K562 (cell line): Measurements from ENCODE around the gene SUSD3. TPM values are rescaled to one million over a fixed set of nuclear protein-coding genes. Genes with fewer than 3 reads are reported as not detected.

ENCODE experiments used
- BCOR ChIP-seq: fragments of 450-650 bp; IDR thresholded peaks from 2 replicates; pipeline ENCODE4 v1.6.1; 2016
- BMI1 ChIP-seq: fragments of 150-350 bp; IDR thresholded peaks from 2 replicates; pipeline ENCODE4 v1.6.1; 2014; ENCODE audit warnings: low read length
- BRD9 ChIP-seq: fragments of 450-650 bp; IDR thresholded peaks from 2 replicates; pipeline ENCODE4 v1.6.1; 2018; ENCODE audit warnings: low read depth; ENCODE audit not compliant: partially characterized antibody
- DACH1 ChIP-seq: fragments of 450-650 bp; IDR thresholded peaks from 2 replicates; pipeline ENCODE4 v1.6.1; 2018; ENCODE audit not compliant: partially characterized antibody
- FUS ChIP-seq: fragments of 200-400 bp; formaldehyde crosslinking; optimal IDR thresholded peaks from 2 replicates; pipeline ENCODE3; 2017; ENCODE audit warnings: low read depth, low read length
- HNRNPLL ChIP-seq: fragments of 200-400 bp; formaldehyde crosslinking; IDR thresholded peaks from 2 replicates; pipeline ENCODE4 v1.6.1; 2017; ENCODE audit warnings: low read length, low read depth, mild to moderate bottlenecking; ENCODE audit not compliant: poor library complexity, severe bottlenecking
- MCM2 ChIP-seq: fragments of 450-650 bp; IDR thresholded peaks from 2 replicates; pipeline ENCODE4 v1.6.1; 2017; ENCODE audit warnings: low read depth, mild to moderate bottlenecking
- MYBL2 ChIP-seq, 2 experiments: fragments of 450-650 bp in 1 of 2; sonication (generic) in 1 of 2; formaldehyde crosslinking in 1 of 2; IDR thresholded peaks; 2 replicates each; pipeline versions ENCODE4 v1.6.1 to v1.8.1; 2017 to 2022; ENCODE audit warnings: borderline replicate concordance in 1 of 2, inconsistent platforms in 1 of 2, low read depth in 1 of 2, mild to moderate bottlenecking in 1 of 2, missing genetic modification reagents in 1 of 2, moderate library complexity in 1 of 2
- NR2C2 ChIP-seq, 2 experiments: fragments of 200-800 bp in 1 of 2; sonication (Bioruptor generic) in 1 of 2; sonication (generic) in 1 of 2; formaldehyde crosslinking in 1 of 2; IDR thresholded peaks; 2 replicates each; pipeline versions ENCODE4 v1.6.1 to v1.8.0; 2016 to 2022; ENCODE audit warnings: mild to moderate bottlenecking in 1 of 2, missing compliant biosample characterization in 1 of 2, missing genetic modification characterization in 1 of 2, missing genetic modification reagents in 1 of 2
- SP2 ChIP-seq: IDR thresholded peaks from 2 replicates; pipeline ENCODE4 v1.6.1; 2011; ENCODE audit warnings: mild to moderate bottlenecking, low read depth, low read length, moderate library complexity; ENCODE audit not compliant: poor library complexity, severe bottlenecking; ENCODE audit errors: extremely low read depth
- ZFP1 ChIP-seq: fragments of 450-650 bp; formaldehyde crosslinking; IDR thresholded peaks from 2 replicates; pipeline ENCODE4 v1.4.0; 2020; ENCODE audit warnings: mild to moderate bottlenecking, mixed read lengths
- ZNF146 ChIP-seq: IDR thresholded peaks from one replicate; pipeline ENCODE4 v1.6.1; 2018; ENCODE audit warnings: missing compliant biosample characterization; ENCODE audit not compliant: unreplicated experiment
- polyA plus RNA-seq, 8 experiments: library from polyadenylated mRNA; depleted of rRNA in 4 of 8; stranded (reverse) in 5 of 8; unstranded in 3 of 8; fragments of >200 nt; fragmentation: Nextera tagmentation in 2 of 8; fragmentation: Illumina TruSeq in 1 of 8; extraction: Ambion mirVana in 2 of 8; extraction: Trizol in 1 of 8; gene quantifications; 2 replicates each; pipeline versions ENCODE4 v1.2.1 to v1.2.3, GENCODE V29; 2011 to 2014; ENCODE audit warnings: inconsistent platforms in 1 of 8, missing spikeins in 1 of 8
- total RNA-seq, 7 experiments: library from RNA; depleted of rRNA in 6 of 7; stranded (reverse); fragments of >200 nt in 6 of 7; fragmentation: Illumina TruSeq in 2 of 7; extraction: Trizol in 2 of 7; gene quantifications; 2 replicates each; pipeline versions ENCODE4 v1.2.1 to v1.2.3, GENCODE V29; 2011 to 2021; ENCODE audit warnings: low replicate concordance in 1 of 7
- TF ChIP-seq, protein P1 (sequence below): fragments of 450-650 bp; IDR thresholded peaks from 2 replicates; pipeline ENCODE4 v1.6.1; 2016; ENCODE audit warnings: low read depth, mild to moderate bottlenecking, moderate library complexity
- TF ChIP-seq, protein P2 (sequence below): fragments of 250-450 bp; sonication (Bioruptor Pico); IDR thresholded peaks from 2 replicates; pipeline ENCODE4 v1.5.0; 2020; ENCODE audit warnings: mild to moderate bottlenecking, borderline replicate concordance
- TF ChIP-seq, protein P3 (sequence below): fragments of 250-450 bp; sonication (Bioruptor Pico); IDR thresholded peaks from 2 replicates; pipeline ENCODE4 v1.4.0; 2020; ENCODE audit warnings: mild to moderate bottlenecking, moderate library complexity
- TF ChIP-seq, protein P4 (sequence below): fragments of 450-650 bp; conservative IDR thresholded peaks from 2 replicates; pipeline ENCODE4 v1.6.1; 2016; ENCODE audit warnings: missing genetic modification characterization, low read depth, mild to moderate bottlenecking, missing compliant biosample characterization, moderate library complexity
- TF ChIP-seq, protein P5 (sequence below): sonication (generic); formaldehyde crosslinking; IDR thresholded peaks from 2 replicates; pipeline ENCODE4 v1.8.1; 2023; ENCODE audit warnings: missing genetic modification reagents, mild to moderate bottlenecking, borderline replicate concordance

Gene SUSD3
- total and polyA plus RNA-seq, 9 of the 15 experiments (the other 6 are each of a cell fraction or from before 2014, with no cell fraction given) = 1.3 to 21.7 (median 11.4) TPM

DNA sequence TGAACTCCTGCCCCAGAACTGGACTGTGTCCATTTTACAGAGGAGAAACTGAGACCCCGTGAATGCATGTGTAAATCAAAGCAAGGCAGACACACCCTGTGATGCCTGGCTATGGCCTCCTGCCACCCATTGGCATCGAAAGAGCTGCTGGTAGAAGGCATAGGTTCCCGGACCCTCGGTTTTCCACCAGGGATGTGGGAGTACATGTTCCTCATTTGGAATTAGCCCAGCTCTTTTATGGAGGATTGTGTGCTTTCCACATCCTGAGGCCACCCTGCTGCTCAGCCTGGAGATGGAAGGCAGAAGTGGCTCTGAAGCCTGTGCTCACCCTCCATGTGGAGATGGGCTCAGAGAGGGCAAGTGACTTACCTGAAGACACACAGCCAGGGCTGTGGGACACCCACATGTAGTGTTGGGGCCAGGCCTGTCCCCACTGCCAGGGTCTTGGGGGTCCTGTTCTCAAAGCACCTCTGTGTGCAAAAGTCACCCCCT is 2.8 kb downstream of the SUSD3 start (continued):
- no peak for TF ChIP-seq MCM2
- no peak for TF ChIP-seq ZNF146 (CRISPR knock-in tag)
- peak; percentile 94 for TF ChIP-seq BCOR
- no peak for TF ChIP-seq NR2C2 (CRISPR knock-in tag; IDR thresholded peaks at IDR 0.05)
- 0 out of 2 replicates have a peak, but pooled peaks have one; percentile 19 for TF ChIP-seq NR2C2 (tag; IDR thresholded peaks at IDR 0.05)
- TF ChIP-seq, protein P1, sequence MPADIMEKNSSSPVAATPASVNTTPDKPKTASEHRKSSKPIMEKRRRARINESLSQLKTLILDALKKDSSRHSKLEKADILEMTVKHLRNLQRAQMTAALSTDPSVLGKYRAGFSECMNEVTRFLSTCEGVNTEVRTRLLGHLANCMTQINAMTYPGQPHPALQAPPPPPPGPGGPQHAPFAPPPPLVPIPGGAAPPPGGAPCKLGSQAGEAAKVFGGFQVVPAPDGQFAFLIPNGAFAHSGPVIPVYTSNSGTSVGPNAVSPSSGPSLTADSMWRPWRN = no peak
- TF ChIP-seq, protein P2, sequence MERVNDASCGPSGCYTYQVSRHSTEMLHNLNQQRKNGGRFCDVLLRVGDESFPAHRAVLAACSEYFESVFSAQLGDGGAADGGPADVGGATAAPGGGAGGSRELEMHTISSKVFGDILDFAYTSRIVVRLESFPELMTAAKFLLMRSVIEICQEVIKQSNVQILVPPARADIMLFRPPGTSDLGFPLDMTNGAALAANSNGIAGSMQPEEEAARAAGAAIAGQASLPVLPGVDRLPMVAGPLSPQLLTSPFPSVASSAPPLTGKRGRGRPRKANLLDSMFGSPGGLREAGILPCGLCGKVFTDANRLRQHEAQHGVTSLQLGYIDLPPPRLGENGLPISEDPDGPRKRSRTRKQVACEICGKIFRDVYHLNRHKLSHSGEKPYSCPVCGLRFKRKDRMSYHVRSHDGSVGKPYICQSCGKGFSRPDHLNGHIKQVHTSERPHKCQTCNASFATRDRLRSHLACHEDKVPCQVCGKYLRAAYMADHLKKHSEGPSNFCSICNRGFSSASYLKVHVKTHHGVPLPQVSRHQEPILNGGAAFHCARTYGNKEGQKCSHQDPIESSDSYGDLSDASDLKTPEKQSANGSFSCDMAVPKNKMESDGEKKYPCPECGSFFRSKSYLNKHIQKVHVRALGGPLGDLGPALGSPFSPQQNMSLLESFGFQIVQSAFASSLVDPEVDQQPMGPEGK (CRISPR knock-in tag) = no peak
- no peak for TF ChIP-seq HNRNPLL
- TF ChIP-seq, protein P3, sequence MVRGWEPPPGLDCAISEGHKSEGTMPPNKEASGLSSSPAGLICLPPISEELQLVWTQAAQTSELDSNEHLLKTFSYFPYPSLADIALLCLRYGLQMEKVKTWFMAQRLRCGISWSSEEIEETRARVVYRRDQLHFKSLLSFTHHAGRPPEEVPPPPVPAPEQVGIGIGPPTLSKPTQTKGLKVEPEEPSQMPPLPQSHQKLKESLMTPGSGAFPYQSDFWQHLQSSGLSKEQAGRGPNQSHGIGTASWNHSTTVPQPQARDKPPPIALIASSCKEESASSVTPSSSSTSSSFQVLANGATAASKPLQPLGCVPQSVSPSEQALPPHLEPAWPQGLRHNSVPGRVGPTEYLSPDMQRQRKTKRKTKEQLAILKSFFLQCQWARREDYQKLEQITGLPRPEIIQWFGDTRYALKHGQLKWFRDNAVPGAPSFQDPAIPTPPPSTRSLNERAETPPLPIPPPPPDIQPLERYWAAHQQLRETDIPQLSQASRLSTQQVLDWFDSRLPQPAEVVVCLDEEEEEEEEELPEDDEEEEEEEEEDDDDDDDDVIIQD (CRISPR knock-in tag) = no peak
- no peak for TF ChIP-seq BMI1
- peak; percentile 26 for TF ChIP-seq BRD9
- TF ChIP-seq, protein P4, sequence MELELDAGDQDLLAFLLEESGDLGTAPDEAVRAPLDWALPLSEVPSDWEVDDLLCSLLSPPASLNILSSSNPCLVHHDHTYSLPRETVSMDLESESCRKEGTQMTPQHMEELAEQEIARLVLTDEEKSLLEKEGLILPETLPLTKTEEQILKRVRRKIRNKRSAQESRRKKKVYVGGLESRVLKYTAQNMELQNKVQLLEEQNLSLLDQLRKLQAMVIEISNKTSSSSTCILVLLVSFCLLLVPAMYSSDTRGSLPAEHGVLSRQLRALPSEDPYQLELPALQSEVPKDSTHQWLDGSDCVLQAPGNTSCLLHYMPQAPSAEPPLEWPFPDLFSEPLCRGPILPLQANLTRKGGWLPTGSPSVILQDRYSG (tag) = 0 out of 2 replicates have a peak, but pooled peaks have one; percentile 39
- no peak for TF ChIP-seq FUS
- TF ChIP-seq SP2 = no peak
- TF ChIP-seq DACH1 = no peak
- TF ChIP-seq MYBL2 (IDR thresholded peaks at IDR 0.05; ENCODE audit: low read depth) = no peak
- TF ChIP-seq MYBL2 (CRISPR knock-in tag; IDR thresholded peaks at IDR 0.05; ENCODE audit: borderline replicate concordance) = no peak
- TF ChIP-seq, protein P5, sequence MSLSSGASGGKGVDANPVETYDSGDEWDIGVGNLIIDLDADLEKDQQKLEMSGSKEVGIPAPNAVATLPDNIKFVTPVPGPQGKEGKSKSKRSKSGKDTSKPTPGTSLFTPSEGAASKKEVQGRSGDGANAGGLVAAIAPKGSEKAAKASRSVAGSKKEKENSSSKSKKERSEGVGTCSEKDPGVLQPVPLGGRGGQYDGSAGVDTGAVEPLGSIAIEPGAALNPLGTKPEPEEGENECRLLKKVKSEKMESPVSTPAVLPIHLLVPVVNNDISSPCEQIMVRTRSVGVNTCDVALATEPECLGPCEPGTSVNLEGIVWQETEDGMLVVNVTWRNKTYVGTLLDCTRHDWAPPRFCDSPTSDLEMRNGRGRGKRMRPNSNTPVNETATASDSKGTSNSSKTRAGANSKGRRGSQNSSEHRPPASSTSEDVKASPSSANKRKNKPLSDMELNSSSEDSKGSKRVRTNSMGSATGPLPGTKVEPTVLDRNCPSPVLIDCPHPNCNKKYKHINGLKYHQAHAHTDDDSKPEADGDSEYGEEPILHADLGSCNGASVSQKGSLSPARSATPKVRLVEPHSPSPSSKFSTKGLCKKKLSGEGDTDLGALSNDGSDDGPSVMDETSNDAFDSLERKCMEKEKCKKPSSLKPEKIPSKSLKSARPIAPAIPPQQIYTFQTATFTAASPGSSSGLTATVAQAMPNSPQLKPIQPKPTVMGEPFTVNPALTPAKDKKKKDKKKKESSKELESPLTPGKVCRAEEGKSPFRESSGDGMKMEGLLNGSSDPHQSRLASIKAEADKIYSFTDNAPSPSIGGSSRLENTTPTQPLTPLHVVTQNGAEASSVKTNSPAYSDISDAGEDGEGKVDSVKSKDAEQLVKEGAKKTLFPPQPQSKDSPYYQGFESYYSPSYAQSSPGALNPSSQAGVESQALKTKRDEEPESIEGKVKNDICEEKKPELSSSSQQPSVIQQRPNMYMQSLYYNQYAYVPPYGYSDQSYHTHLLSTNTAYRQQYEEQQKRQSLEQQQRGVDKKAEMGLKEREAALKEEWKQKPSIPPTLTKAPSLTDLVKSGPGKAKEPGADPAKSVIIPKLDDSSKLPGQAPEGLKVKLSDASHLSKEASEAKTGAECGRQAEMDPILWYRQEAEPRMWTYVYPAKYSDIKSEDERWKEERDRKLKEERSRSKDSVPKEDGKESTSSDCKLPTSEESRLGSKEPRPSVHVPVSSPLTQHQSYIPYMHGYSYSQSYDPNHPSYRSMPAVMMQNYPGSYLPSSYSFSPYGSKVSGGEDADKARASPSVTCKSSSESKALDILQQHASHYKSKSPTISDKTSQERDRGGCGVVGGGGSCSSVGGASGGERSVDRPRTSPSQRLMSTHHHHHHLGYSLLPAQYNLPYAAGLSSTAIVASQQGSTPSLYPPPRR (CRISPR knock-in tag) = no peak
- no peak for TF ChIP-seq ZFP1 (CRISPR knock-in tag)
